Stimulated activated CD8-positive, alpha-beta memory T cell treated with anti-CD3 and anti-CD28 coated beads, Interleukin-15, amount 100 ng/mL, for 24 hours (primary cell): ENCODE measurements around the gene MEX3D.
"Not testable (repeated sequence)": the region's sequence is repeated elsewhere in the genome, so short reads cannot be mapped to it uniquely, and the experiment has no call there.

Experiments
- DNase-seq: peaks from one replicate; pipeline ENCODE4 v3.0.0-alpha.2; 2020; ENCODE audit warnings: low read depth

The MEX3D gene

GRCh38 chr19:1571358-1571757, 3.2 kb upstream of the MEX3D start:
- no peak for DNase-seq

GRCh38 chr19:1570836-1571235, 2.7 kb upstream of the MEX3D start:
- no peak for DNase-seq

- no peak for DNase-seq
Measured at GRCh38 chr19:1569997-1570396, 1.9 kb upstream of the MEX3D start.

GRCh38 chr19:1567848-1568227, 287 bp downstream of the MEX3D start:
- DNase-seq: no peak

GRCh38 chr19:1567116-1567847, 843 bp downstream of the MEX3D start:
- no peak for DNase-seq

- no peak for DNase-seq
Measured at GRCh38 chr19:1566392-1567115, 1.6 kb downstream of the MEX3D start.

GRCh38 chr19:1563251-1563650, 4.9 kb downstream of the MEX3D start:
- DNase-seq: no peak

- no peak for DNase-seq
Measured at GRCh38 chr19:1561236-1561842, 6.8 kb downstream of the MEX3D start.

- DNase-seq: no peak
Measured at GRCh38 chr19:1560286-1560882, 7.7 kb downstream of the MEX3D start.

GRCh38 chr19:1558552-1558951, 9.6 kb downstream of the MEX3D start:
- DNase-seq: no peak

GRCh38 chr19:1556390-1557070, 11.6 kb downstream of the MEX3D start:
- DNase-seq: no peak

GRCh38 chr19:1555487-1556389, 12.4 kb downstream of the MEX3D start:
- DNase-seq: no peak

GRCh38 chr19:1554968-1555367, 13.2 kb downstream of the MEX3D start:
- DNase-seq: no peak

- DNase-seq: no peak
Measured at GRCh38 chr19:1553415-1553814, 14.7 kb downstream of the MEX3D start.

- no peak for DNase-seq
Measured at GRCh38 chr19:1551068-1552040, 16.8 kb downstream of the MEX3D start.

- no peak for DNase-seq
Measured at GRCh38 chr19:1549332-1549945, 18.7 kb downstream of the MEX3D start.

- DNase-seq: no peak
Measured at GRCh38 chr19:1540365-1540925, 27.7 kb downstream of the MEX3D start.

GRCh38 chr19:1539749-1540148, 28.4 kb downstream of the MEX3D start:
- DNase-seq: not testable (repeated sequence)

- no peak for DNase-seq
Measured at GRCh38 chr19:1538978-1539377, 29.1 kb downstream of the MEX3D start.
